Amniotic stem cell (primary cell): Measurements from ENCODE around the gene CRYBG2.

Experiments
- DNase-seq: peaks from one replicate; lab custom pipeline; 2025; lab: John Stamatoyannopoulos, UW

CRYBG2 gene

GRCh38 chr1:26280333-26281042, 73.4 kb downstream of the CRYBG2 start:
- no peak for DNase-seq

GRCh38 chr1:26279456-26280332, 74.2 kb downstream of the CRYBG2 start, which contains the start of gene SH3BGRL3:
TSS of gene SH3BGRL3 (plus strand) at chr1:26280086. CDS start at chr1:26280156, 70 bp downstream.
- peak; percentile 66 for DNase-seq

- peak; percentile 35 for DNase-seq
Observed at GRCh38 chr1:26278724-26279455, 75.0 kb downstream of the CRYBG2 start.

GRCh38 chr1:26278303-26278702, 75.6 kb downstream of the CRYBG2 start:
- DNase-seq: peak; percentile 43

GRCh38 chr1:26277719-26278118, 76.2 kb downstream of the CRYBG2 start:
- no peak for DNase-seq

GRCh38 chr1:26277261-26277661, 76.7 kb downstream of the CRYBG2 start:
- no peak for DNase-seq

GRCh38 chr1:26276432-26276838, 77.5 kb downstream of the CRYBG2 start:
- no peak for DNase-seq

- DNase-seq: peak; percentile 66
Observed at GRCh38 chr1:26275580-26276431, 78.1 kb downstream of the CRYBG2 start.

GRCh38 chr1:26274801-26275425, 79.0 kb downstream of the CRYBG2 start:
- no peak for DNase-seq
